MCF 10A (cell line): ENCODE data around the gene TAS1R1. TPM values are rescaled to one million over a fixed set of nuclear protein-coding genes. Genes with fewer than 3 reads are reported as not detected.

ENCODE experiments used
- BruUV-seq: library from RNA; stranded (reverse); fragments of 400-500 nt; replicated peaks from 2 replicates; lab custom pipeline; 2021; lab: Mats Ljungman, UMichigan
- CTCF ChIA-PET: fragments of 300-600 bp; sonication (Branson Sonifier 250); formaldehyde crosslinking; extraction: SDS; loops from one replicate; lab custom pipeline; 2021; ENCODE audit warnings: antibody characterized with exemption, inconsistent platforms; lab: Yijun Ruan, JAX
- POLR2A ChIA-PET: fragments of 300-600, 350-650 bp; sonication (Branson Sonifier 250); formaldehyde crosslinking; extraction: SDS; loops from one replicate; lab custom pipeline; 2020; ENCODE audit warnings: antibody characterized with exemption, inconsistent platforms; lab: Yijun Ruan, JAX
- DNase-seq: peaks from one replicate; pipeline ENCODE4 v3.0.0-alpha.2; 2018; ENCODE audit not compliant: unreplicated experiment
- H3K27ac Mint-ChIP-seq: one replicate; pipeline ENCODE4 v1.8.0; 2022; ENCODE audit warnings: mild to moderate bottlenecking, low read depth, mixed read lengths; ENCODE audit not compliant: unreplicated experiment
- H3K27me3 Mint-ChIP-seq: one replicate; pipeline ENCODE4 v1.8.0; 2022; ENCODE audit warnings: mixed read lengths; ENCODE audit not compliant: insufficient read depth, unreplicated experiment
- H3K36me3 Mint-ChIP-seq: one replicate; pipeline ENCODE4 v1.8.0; 2022; ENCODE audit warnings: mild to moderate bottlenecking, moderate library complexity, mixed read lengths; ENCODE audit not compliant: insufficient read depth, unreplicated experiment
- H3K4me1 Mint-ChIP-seq: one replicate; pipeline ENCODE4 v1.8.0; 2022; ENCODE audit warnings: mixed read lengths; ENCODE audit not compliant: insufficient read depth, unreplicated experiment
- H3K4me3 Mint-ChIP-seq: one replicate; pipeline ENCODE4 v1.8.0; 2022; ENCODE audit warnings: mild to moderate bottlenecking, moderate library complexity, mixed read lengths; ENCODE audit not compliant: unreplicated experiment
- H3K9me3 Mint-ChIP-seq: one replicate; pipeline ENCODE4 v1.8.0; 2022; ENCODE audit warnings: mixed read lengths; ENCODE audit not compliant: unreplicated experiment
- intact Hi-C: fragments of 100-400 bp; cut with micrococcal nuclease; formaldehyde crosslinking; loops from 2 replicates; pipeline ENCODE4 v1.14.1; 2022
- total RNA-seq: library from RNA; stranded (reverse); gene quantifications from 2 replicates; pipeline ENCODE4 v1.2.3, GENCODE V29; 2022
- TF ChIP-seq, protein P1 (sequence below): fragments of 200-600 bp; IDR thresholded peaks from one replicate; pipeline ENCODE4 v1.8.0; 2022; ENCODE audit warnings: antibody characterized with exemption, mild to moderate bottlenecking; ENCODE audit not compliant: unreplicated experiment

TAS1R1 gene
- total RNA-seq, 1 experiment from 2014 or later = not detected

DNA sequence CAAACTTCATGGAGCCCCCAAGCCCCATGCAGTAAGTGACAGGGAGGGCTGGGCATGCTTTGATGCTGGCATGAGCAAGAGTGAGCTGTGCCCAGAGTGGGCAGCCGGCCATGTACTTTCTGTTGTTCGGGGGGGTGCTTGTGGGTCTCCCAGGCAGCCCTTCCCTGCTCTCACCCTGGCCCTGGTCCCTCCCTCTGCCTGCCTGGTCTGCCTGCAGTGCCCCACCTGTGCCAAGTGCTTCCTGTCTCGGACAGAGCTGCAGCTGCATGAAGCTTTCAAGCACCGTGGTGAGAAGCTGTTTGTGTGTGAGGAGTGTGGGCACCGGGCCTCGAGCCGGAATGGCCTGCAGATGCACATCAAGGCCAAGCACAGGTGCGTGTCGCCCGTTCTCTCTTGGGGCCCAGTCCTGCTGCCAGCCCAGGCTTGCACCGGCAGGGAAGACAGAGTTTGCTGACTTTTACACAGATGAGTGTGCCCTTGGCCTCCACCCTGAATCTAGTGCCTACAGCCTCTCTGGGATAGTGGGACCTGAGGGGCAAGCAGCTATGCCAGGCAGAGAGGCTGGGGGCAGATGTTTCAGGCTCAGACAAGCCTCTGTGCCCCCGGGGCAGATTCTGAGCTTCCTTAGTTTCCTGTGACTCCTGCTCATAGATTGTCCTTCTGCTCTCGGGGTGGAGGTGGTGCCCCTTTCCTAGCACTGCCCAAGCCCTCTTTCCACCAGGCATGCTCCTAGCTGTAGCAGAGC lies 32.3 kb downstream of the TAS1R1 start:
- H3K27ac Mint-ChIP-seq = peak overlapping the region; percentile 66

DNA sequence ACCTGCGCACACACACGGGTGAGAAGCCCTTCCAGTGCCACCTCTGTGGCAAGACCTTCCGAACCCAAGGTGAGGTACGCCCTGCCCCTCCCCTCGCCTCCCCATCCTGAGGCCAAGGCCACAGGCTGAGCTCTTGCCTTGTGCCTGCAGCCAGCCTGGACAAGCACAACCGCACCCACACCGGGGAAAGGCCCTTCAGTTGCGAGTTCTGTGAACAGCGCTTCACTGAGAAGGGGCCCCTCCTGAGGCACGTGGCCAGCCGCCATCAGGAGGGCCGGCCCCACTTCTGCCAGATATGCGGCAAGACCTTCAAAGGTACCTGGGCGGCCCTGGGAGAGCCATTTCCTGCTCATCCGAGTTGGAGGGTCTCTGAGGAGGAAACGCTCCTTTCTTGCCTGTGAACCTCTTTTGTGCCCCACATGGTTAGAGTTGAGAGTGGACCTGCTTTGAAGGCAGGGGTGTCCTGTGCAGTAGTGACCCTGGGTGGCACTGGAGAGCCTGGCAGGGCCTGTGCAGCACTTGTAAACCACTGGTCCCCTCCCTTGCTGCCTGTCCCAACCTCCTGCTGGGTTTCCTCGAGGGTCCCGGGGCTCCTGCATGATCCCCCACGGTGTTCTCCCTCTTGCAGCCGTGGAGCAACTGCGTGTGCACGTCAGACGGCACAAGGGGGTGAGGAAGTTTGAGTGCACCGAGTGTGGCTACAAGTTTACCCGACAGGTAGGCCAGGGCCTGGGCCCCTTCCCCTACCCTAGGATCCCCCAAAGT lies 33.2 kb downstream of the TAS1R1 start:
- Mint-ChIP-seq H3K27ac (peak overlapping the region; percentile 66), H3K9me3 (no peaks in the 10 kb centered on the region), H3K36me3 (peaks cover 49% of the 10 kb centered on the region), H3K27me3 (no peaks in the 10 kb centered on the region), H3K4me1 (peaks cover 17% of the 10 kb centered on the region), H3K4me3 (peak overlapping the region; percentile 23)
- POLR2A ChIA-PET = interaction anchor here (0.6 to 6.9 kb wide), 15 partner anchors 8 to 98 kb away, joined by 3 to 69 read pairs (median 3); partner anchors contain the start of genes KLHL21, NOL9, PLEKHG5 and TAS1R1
- CTCF ChIA-PET = interaction anchor here (0.6 to 1.5 kb wide), 4 partner anchors 8 to 372 kb away, joined by 3 to 6 read pairs (median 4); partner anchors contain the start of genes NOL9 and TAS1R1
- BruUV-seq = no TSS peak
- peak; percentile 34 for DNase-seq
- TF ChIP-seq, protein P1, sequence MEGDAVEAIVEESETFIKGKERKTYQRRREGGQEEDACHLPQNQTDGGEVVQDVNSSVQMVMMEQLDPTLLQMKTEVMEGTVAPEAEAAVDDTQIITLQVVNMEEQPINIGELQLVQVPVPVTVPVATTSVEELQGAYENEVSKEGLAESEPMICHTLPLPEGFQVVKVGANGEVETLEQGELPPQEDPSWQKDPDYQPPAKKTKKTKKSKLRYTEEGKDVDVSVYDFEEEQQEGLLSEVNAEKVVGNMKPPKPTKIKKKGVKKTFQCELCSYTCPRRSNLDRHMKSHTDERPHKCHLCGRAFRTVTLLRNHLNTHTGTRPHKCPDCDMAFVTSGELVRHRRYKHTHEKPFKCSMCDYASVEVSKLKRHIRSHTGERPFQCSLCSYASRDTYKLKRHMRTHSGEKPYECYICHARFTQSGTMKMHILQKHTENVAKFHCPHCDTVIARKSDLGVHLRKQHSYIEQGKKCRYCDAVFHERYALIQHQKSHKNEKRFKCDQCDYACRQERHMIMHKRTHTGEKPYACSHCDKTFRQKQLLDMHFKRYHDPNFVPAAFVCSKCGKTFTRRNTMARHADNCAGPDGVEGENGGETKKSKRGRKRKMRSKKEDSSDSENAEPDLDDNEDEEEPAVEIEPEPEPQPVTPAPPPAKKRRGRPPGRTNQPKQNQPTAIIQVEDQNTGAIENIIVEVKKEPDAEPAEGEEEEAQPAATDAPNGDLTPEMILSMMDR = no peak
- intact Hi-C loops = no loop called here

More for the DNA sequence above, 32.3 kb downstream of the TAS1R1 start:
- peak; percentile 38 for DNase-seq
- intact Hi-C loops = no loop called here
- BruUV-seq = no TSS peak
- Mint-ChIP-seq H3K4me1 (peaks cover 19% of the 10 kb centered on the region), H3K9me3 (no peaks in the 10 kb centered on the region), H3K36me3 (peaks cover 41% of the 10 kb centered on the region), H3K4me3 (peak overlapping the region; percentile 23), H3K27me3 (no peaks in the 10 kb centered on the region)
- ChIA-PET CTCF (interaction anchor here (0.7 to 1.5 kb wide), 3 partner anchors 8 to 99 kb away, joined by 3 to 6 read pairs (median 4); partner anchors contain the start of genes NOL9 and TAS1R1), POLR2A (interaction anchor here (0.6 to 6.9 kb wide), 11 partner anchors 7 to 97 kb away, joined by 3 to 69 read pairs (median 3); partner anchors contain the start of genes KLHL21, NOL9, PLEKHG5 and ZBTB48)
- TF ChIP-seq, protein P1 = no peak

DNA sequence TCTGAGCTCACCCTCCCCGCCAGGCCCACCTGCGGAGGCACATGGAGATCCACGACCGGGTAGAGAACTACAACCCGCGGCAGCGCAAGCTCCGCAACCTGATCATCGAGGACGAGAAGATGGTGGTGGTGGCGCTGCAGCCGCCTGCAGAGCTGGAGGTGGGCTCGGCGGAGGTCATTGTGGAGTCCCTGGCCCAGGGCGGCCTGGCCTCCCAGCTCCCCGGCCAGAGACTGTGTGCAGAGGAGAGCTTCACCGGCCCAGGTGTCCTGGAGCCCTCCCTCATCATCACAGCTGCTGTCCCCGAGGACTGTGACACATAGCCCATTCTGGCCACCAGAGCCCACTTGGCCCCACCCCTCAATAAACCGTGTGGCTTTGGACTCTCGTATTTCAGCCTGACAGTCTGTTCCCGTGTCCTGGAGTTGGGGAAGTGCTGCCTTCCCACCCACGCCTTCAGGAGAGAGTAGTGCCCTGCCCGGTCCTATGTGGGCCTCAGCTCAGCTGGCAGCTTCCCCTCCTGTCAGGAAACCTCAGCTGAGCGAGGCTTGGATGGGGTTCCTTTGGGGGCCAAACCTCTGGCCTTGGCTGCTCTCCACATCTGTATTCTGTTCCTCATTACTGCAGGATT lies 33.9 kb downstream of the TAS1R1 start:
- peak overlapping the region; percentile 66 for H3K27ac Mint-ChIP-seq
- H3K4me1 Mint-ChIP-seq = peaks cover 17% of the 10 kb centered on the region
- H3K27me3 Mint-ChIP-seq = no peaks in the 10 kb centered on the region
- no peak for DNase-seq
- TF ChIP-seq, protein P1 = no peak
- peaks cover 56% of the 10 kb centered on the region for H3K36me3 Mint-ChIP-seq
- POLR2A ChIA-PET = interaction anchor here (0.7 to 6.9 kb wide), 6 partner anchors 9 to 36 kb away, joined by 3 to 69 read pairs (median 6); partner anchors contain the start of genes KLHL21, TAS1R1 and ZBTB48
- no TSS peak for BruUV-seq
- no peaks in the 10 kb centered on the region for H3K9me3 Mint-ChIP-seq
- intact Hi-C loops = no loop called here
- H3K4me3 Mint-ChIP-seq = no peak overlapping the region
- CTCF ChIA-PET = interaction anchor here (0.5 to 0.6 kb wide), 2 partner anchors 139 to 371 kb away, joined by 3 read pairs; no protein-coding TSS in a partner anchor
